Breast epithelium (tissue), 4 donors: ENCODE data around the gene PDIA2. TPM values are rescaled to one million over a fixed set of nuclear protein-coding genes. Genes with fewer than 3 reads are reported as not detected.

Experiments
- DNase-seq, 2 donors: peaks; one replicate each; pipeline ENCODE4 v3.0.0-alpha.2; 2019; ENCODE audit warnings: low spot score in 2 of 2
- H3K27ac ChIP-seq, 2 donors: fragments of 200-600 bp; sonication (generic) in 1 of 2; one replicate each; pipeline ENCODE4 v1.5.1; 2016 to 2019; ENCODE audit warnings: mild to moderate bottlenecking in 1 of 2
- H3K27me3 ChIP-seq, 2 donors: fragments of 200-600 bp; sonication (generic) in 1 of 2; one replicate each; pipeline versions ENCODE4 v1.5.1 to v1.6.0; 2017 to 2019; ENCODE audit warnings: control low read depth in 1 of 2, mild to moderate bottlenecking in 1 of 2
- H3K36me3 ChIP-seq: fragments of 200-600 bp; one replicate; pipeline ENCODE4 v1.5.1; 2019
- H3K4me1 ChIP-seq, 2 donors: fragments of 200-600 bp; sonication (generic); one replicate each; pipeline ENCODE4 v1.5.1; 2016 to 2019; ENCODE audit warnings: control low read depth in 1 of 2
- H3K4me3 ChIP-seq, 3 donors: fragments of 200-600 bp; sonication (generic); 1 replicate in 2 of 3; 2 replicates in 1 of 3; pipeline ENCODE4 v1.5.1; 2016 to 2019; ENCODE audit warnings: mild to moderate bottlenecking in 3 of 3, moderate library complexity in 2 of 3
- H3K9me3 ChIP-seq, 2 donors: fragments of 200-600 bp; sonication (generic) in 1 of 2; one replicate each; pipeline ENCODE4 v1.5.1; 2016 to 2019; ENCODE audit warnings: control low read depth in 1 of 2
- CTCF ChIP-seq, 3 donors: fragments of 450-650 bp; IDR thresholded peaks; one replicate each; pipeline ENCODE4 v1.5.1; 2016 to 2017; ENCODE audit warnings: antibody characterized with exemption in 3 of 3, mild to moderate bottlenecking in 3 of 3, moderate library complexity in 3 of 3
- POLR2A ChIP-seq: fragments of 450-650 bp; IDR thresholded peaks from one replicate; pipeline ENCODE4 v1.6.1; 2016; ENCODE audit warnings: antibody characterized with exemption, mild to moderate bottlenecking, moderate library complexity
- POLR2AphosphoS5 ChIP-seq, 3 donors: sonication (generic); formaldehyde crosslinking; IDR thresholded peaks; one replicate each; pipeline ENCODE4 v1.6.1; 2017; ENCODE audit warnings: antibody characterized with exemption in 3 of 3
- intact Hi-C: fragments of 100-400 bp; cut with DNase I; formaldehyde crosslinking; loops from one replicate; pipeline ENCODE4 v1.15.1; 2023; ENCODE audit warnings: low total_unique reads
- total RNA-seq, 3 donors: library from RNA; depleted of rRNA; stranded (reverse); fragments of >200 nt; gene quantifications; one replicate each; pipeline ENCODE4 v1.1.0, GENCODE V29; 2016

The PDIA2 gene
- total RNA-seq, 3 donors from 2014 or later = not detected

GRCh38 chr16:320206-320605 lies 37.2 kb downstream of the PDIA2 start:
- no peak for DNase-seq
- TF ChIP-seq POLR2AphosphoS5 (IDR thresholded peaks at IDR 0.05) = no peak
- TF ChIP-seq CTCF (IDR thresholded peaks at IDR 0.05) = no peak
- TF ChIP-seq POLR2A = no peak
- intact Hi-C loops = no loop called here
- no peak overlapping the region for H3K4me3 ChIP-seq
- H3K27ac ChIP-seq = no peak overlapping the region
- no peaks in the 10 kb centered on the region for H3K9me3 ChIP-seq
- no peaks in the 10 kb centered on the region for H3K36me3 ChIP-seq
- H3K4me1 ChIP-seq = no peaks in the 10 kb centered on the region
- H3K27me3 ChIP-seq = no peaks in the 10 kb centered on the region

DNA sequence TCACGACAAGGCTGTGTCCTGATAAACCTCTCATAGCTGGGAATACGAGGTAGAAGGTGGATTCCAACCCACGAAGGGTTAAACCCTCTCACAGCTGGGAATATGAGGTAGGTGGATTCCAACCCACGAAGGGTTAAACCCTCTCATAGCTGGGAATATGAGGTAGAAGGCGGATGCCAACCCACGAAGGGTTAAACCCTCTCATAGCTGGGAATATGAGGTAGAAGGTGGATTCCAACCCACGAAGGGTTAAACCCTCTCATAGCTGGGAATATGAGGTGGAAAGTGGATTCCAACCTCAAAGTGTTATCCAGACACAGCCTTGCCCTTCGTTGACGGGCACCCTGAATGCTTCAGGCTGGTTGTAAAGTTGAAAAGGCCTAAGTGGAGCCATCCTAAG lies 38.6 kb downstream of the PDIA2 start:
- H3K27me3 ChIP-seq = no peaks in the 10 kb centered on the region
- no peak overlapping the region for H3K4me3 ChIP-seq
- intact Hi-C loops = no loop called here
- DNase-seq = no peak
- H3K9me3 ChIP-seq = no peaks in the 10 kb centered on the region
- TF ChIP-seq POLR2A (no peak), POLR2AphosphoS5 (IDR thresholded peaks at IDR 0.05) (no peak), CTCF (IDR thresholded peaks at IDR 0.05) (no peak)
- H3K4me1 ChIP-seq = no peaks in the 10 kb centered on the region
- H3K27ac ChIP-seq = no peak overlapping the region
- H3K36me3 ChIP-seq = no peaks in the 10 kb centered on the region

GRCh38 chr16:322476-323143 lies 39.6 kb downstream of the PDIA2 start:
- Histone ChIP-seq H3K4me3 (no peak overlapping the region), H3K9me3 (no peaks in the 10 kb centered on the region), H3K4me1 (peaks cover 2% of the 10 kb centered on the region in 2 donors), H3K36me3 (no peaks in the 10 kb centered on the region), H3K27me3 (no peaks in the 10 kb centered on the region), H3K27ac (no peak overlapping the region)
- no peak for DNase-seq
- TF ChIP-seq POLR2AphosphoS5 (IDR thresholded peaks at IDR 0.05) (no peak), CTCF (IDR thresholded peaks at IDR 0.05) (no peak)
- intact Hi-C loops = no loop called here

- DNase-seq = no peak
- TF ChIP-seq CTCF (IDR thresholded peaks at IDR 0.05) (no peak), POLR2AphosphoS5 (IDR thresholded peaks at IDR 0.05) (no peak), POLR2A (no peak)
- Histone ChIP-seq H3K27me3 (no peaks in the 10 kb centered on the region), H3K4me1 (peaks cover 6 to 9% of the 10 kb centered on the region in 2 donors), H3K9me3 (no peaks in the 10 kb centered on the region), H3K36me3 (no peaks in the 10 kb centered on the region), H3K27ac (no peak overlapping the region), H3K4me3 (no peak overlapping the region)
- intact Hi-C loops = no loop called here
These were observed 41.2 kb downstream of the PDIA2 start for GRCh38 chr16:324201-324450.

- Histone ChIP-seq H3K4me3 (peak overlapping the region in 2 of 3 donors; percentile 9 to 23), H3K27ac (no peak overlapping the region), H3K9me3 (no peaks in the 10 kb centered on the region), H3K27me3 (no peaks in the 10 kb centered on the region), H3K4me1 (peaks cover 6 to 9% of the 10 kb centered on the region in 2 donors), H3K36me3 (no peaks in the 10 kb centered on the region)
- DNase-seq = no peak
- TF ChIP-seq CTCF (IDR thresholded peaks at IDR 0.05) (no peak), POLR2AphosphoS5 (IDR thresholded peaks at IDR 0.05) (no peak), POLR2A (no peak)
- intact Hi-C loops = no loop called here
These were observed 41.7 kb downstream of the PDIA2 start for GRCh38 chr16:324451-325334.
